Astrocyte (in vitro differentiated cells and primary cell): ENCODE data around the gene PPIL6.

Experiments
- CTCF ChIP-seq: IDR thresholded peaks from 2 replicates; pipeline ENCODE4 v1.5.1; 2011; ENCODE audit warnings: low read depth, mild to moderate bottlenecking, inconsistent platforms, low read length, moderate library complexity; ENCODE audit not compliant: insufficient read depth
- EZH2 ChIP-seq: IDR thresholded peaks from 2 replicates; pipeline ENCODE4 v1.6.1; 2012; ENCODE audit warnings: mild to moderate bottlenecking, low read length, inconsistent platforms; ENCODE audit not compliant: insufficient read depth

GRCh38 chr6:109449795-109450673, 9.6 kb upstream of the PPIL6 start:
- TF ChIP-seq CTCF (no peak), EZH2 (no peak)
